Left hindlimb (tissue), 1 donor: ENCODE measurements around the gene KATNAL1.
A peak's percentile ranks its signal among the peaks of the same experiment; 100 is the strongest.

Source experiments
- DNase-seq: peaks from one replicate; pipeline ENCODE4 v3.0.0-alpha.2; 2018

KATNAL1 gene

GRCh38 chr13:30332456-30333143 lies 25.2 kb upstream of the KATNAL1 start:
- DNase-seq, result no peak

DNA sequence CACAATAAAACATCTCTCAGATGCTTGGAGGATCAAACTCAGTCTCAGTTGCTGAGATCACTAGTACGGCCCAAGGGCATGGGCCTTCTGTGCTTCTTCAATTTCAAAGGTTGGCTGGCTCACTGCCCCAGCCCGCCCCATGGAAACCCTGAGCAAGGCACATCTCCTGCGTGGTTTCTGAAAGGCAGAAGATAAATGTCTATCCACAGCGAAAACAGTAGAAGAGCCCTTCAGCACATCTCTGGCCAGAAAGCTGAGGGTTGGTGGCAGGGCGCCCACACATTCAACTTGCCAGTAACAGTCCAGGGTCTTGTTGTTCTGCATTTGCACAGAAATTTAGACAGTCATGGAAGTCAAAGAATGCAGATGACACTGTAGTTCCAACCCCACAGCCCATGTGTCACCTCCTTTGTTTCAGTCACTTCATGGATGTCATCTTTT lies 24.0 kb upstream of the KATNAL1 start:
- DNase-seq, result peak; percentile 42

DNA sequence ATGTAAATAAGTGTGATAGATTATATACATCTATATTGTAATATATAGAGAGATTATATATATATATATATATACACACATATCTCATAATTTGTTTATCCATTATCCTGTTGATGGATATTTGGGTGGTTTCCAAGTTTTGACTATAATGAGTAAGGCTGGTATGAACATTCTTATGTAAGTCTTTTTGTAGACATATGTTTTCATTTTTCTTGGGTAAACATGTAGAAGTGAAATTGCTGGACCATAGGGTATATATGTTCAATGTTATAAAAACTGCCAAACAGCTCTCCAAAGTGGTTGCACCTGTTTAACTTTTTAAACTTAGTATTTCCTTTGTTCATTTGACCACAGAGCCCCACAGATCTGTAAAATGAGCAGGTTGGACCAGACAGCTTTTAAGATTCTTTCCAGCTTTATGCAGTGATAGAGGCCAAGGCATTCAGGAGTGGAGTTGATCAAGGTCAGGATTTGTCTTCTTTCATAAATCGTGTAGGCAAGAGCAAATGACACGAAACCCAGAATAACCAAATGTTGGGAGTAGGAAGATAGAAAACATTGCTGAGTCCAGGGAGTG lies 21.7 kb upstream of the KATNAL1 start:
- DNase-seq, result no peak

- no peak for DNase-seq
These were observed 18.3 kb upstream of the KATNAL1 start for GRCh38 chr13:30325668-30326067.

GRCh38 chr13:30323524-30323923 lies 16.2 kb upstream of the KATNAL1 start:
- no peak for DNase-seq

GRCh38 chr13:30322428-30322827 lies 15.1 kb upstream of the KATNAL1 start:
- no peak for DNase-seq

GRCh38 chr13:30321256-30321655 lies 13.9 kb upstream of the KATNAL1 start:
- no peak for DNase-seq

- DNase-seq, result peak; percentile 55
These were observed 12.3 kb upstream of the KATNAL1 start for GRCh38 chr13:30319655-30320054.

DNA sequence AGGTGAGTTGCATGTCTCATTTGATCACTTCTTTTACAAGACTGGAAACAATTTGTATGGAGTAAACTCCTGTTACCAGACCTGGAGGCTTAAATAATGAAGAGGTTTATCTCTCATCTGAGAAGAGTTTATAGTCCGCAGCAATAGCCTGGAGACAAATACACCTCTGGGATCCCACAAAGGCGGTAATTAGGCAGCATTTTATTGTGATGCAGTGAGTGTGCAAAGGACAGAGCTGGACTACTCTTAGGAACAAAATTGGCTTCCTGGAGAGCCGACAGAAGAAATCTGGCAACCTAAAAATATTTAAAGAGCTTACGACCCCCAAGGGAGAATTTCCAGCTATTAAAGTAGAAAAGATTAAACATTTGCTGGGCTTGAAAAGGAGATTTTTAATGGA lies 11.8 kb upstream of the KATNAL1 start:
- no peak for DNase-seq

- no peak for DNase-seq
These were observed 10.7 kb upstream of the KATNAL1 start for GRCh38 chr13:30318026-30318425.

DNA sequence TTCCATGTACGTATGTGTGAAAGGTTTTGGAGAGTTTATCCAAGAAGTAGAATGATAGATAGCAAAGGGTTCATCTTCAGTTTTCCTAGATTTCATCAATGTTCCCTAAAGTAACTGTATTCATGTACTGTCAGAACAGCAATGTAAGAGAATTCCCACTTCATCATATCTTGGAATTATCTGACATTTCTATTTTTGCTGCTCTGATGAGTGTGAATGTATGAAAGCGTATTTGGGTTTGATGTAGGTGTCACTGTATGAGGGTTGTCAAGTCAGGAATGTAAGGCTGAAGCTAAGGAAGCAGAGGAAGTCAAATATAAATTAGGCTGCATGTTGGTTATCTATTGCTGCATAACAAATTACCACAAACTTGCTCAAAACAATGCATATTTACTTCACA lies 7.2 kb upstream of the KATNAL1 start:
- DNase-seq, result no peak

DNA sequence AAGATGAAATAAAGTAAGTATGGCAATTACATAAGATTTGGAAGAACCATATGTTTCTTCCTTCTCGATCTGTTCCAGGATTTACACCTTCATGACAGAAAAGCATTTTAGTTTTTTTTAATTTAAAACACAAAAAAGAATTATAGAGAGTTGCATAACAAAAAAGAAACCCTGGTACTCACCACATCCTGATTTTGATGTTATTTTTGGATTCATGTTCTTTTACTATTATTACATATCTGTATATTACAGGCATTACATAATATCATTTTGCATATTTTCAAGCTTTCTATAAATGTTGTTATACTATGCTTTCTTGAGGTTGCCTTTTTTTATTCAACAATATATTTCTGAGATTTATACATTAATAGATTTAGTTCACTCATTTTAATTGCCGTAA lies 6.7 kb upstream of the KATNAL1 start:
- no peak for DNase-seq

DNA sequence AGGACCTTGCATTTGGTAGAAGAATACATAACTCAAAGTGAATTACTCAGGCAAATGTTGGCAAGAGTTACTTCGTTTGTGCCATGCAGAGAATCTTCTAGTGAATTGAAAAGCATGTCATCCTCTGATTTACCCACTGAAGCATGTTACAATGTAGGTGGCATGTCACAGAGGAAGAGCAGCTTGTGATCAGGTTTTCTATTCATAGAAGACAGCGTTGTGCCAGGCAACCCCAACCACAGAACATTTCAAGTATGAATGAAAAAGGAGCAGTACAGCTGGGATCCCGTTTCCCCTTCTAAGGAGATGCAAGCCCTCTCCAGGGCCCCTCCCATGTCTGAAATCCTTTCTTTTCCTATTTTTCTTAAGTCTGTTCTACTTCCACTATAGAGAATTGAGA lies 6.0 kb upstream of the KATNAL1 start:
- no peak for DNase-seq

DNA sequence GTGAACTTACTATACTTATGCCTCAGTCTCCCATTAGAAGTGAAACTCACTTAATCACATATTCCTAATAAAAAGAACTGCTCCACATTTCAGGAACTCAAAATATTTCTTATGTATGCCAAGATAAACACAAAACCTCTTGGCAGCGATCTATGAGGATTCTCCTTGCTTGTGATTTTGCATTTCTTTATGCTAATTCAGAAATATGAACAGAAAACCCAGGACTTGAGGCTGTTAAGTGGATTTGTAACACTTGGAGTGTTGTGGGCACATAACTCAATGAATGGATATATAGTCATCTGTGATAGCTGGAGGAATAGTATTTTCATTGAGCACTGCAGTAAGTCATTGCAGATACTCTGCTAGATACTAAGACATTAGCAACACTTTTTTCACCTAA lies 5.6 kb upstream of the KATNAL1 start:
- DNase-seq, result no peak

DNA sequence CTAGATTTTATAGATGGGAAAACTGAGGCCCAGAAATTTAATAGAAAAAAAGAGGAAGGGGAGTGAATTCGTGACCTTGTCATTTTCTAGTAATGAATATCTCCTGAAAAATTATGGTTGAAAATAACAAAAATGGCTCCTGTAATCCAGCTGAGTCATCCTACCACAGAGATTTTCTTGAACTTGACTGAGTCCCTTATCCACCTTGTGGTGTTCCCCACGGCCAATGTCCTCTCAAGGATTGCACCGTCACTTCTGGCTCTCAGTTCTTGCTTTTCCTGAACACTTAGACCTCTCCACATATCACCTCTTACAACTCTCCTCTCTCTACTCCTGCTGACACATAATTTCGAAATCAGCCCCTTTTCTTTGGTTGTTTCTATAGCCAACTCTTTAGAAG lies 1.2 kb upstream of the KATNAL1 start:
- DNase-seq, result no peak

DNA sequence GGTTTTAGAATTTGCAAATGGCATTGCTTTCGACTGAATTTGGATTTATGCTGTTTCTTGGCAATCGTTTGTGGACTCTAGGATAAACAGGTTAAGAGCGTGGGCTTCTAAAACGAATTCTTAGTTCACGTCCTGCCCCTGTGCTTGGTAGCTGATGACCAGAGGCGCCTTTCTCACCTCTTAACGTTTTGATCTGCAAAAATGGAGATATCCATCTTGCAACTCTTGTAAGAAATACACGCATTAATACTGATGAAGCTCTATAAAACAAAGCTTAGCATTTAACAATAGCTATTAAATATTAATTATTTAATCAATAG lies 580 bp upstream of the KATNAL1 start:
- DNase-seq, result no peak

DNA sequence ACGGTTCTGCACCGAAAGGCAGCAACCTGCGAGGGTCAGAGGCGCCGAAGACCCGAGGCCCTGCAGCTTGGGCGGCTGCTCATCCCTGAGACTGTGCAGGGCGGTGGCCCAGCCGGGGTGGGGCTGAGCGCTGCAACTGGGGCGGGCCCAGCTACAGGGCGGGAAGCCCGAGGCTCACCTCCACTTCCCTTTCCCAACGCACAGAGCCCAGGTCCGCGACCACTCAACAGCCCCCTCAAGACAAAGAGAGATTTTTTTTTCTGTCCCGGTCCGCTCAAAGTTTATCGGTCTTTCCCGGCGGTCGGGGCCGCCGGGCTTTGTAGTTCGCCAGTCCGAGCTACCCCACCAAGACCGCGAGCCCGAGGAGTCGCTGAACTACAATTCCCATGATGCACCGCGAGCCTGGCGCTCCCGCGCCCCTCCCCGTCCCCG lies 573 bp downstream of the KATNAL1 start:
- peak; percentile 96 for DNase-seq

GRCh38 chr13:30305456-30305970 lies 1.8 kb downstream of the KATNAL1 start:
- no peak for DNase-seq

- DNase-seq, result no peak
These were observed 4.1 kb downstream of the KATNAL1 start for GRCh38 chr13:30303269-30303668.

GRCh38 chr13:30301827-30302226 lies 5.5 kb downstream of the KATNAL1 start:
- DNase-seq, result no peak

GRCh38 chr13:30300596-30300995 lies 6.8 kb downstream of the KATNAL1 start:
- DNase-seq, result no peak

GRCh38 chr13:30299786-30300185 lies 7.6 kb downstream of the KATNAL1 start:
- DNase-seq, result no peak

- DNase-seq, result no peak
These were observed 12.2 kb downstream of the KATNAL1 start for GRCh38 chr13:30295116-30295515.

- DNase-seq, result no peak
These were observed 13.3 kb downstream of the KATNAL1 start for GRCh38 chr13:30294004-30294403.

DNA sequence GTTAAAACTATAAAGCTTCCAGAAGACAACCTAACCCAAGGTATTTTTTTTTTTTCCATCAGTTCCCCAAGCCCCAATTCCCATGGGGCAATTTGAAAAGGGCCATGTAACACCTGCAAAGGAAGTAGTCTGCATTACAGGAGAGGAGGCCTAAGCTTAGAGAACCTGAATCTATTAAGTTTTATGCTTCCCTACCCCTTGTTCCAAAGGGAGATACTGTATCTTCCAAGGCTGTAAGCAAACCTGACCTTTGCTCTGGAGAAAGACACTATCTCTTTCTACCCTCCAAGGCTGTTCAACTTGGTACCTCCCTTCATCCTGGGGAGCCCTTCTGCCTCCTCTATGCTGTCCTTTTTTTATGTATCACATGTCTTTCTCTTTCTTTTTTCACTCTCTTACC lies 15.0 kb downstream of the KATNAL1 start:
- no peak for DNase-seq
